H9 (cell line): ENCODE data around the gene IL36B. TPM values are rescaled to one million over a fixed set of nuclear protein-coding genes. Genes with fewer than 3 reads are reported as not detected.

Experiments used
- DNase-seq: peaks from one replicate; pipeline ENCODE4 v3.0.0-alpha.2; 2017
- H2AFZ ChIP-seq: one replicate; pipeline ENCODE4 v1.6.1; 2013; ENCODE audit warnings: mild to moderate bottlenecking, low read length, control low read depth, moderate library complexity
- H2AK5ac ChIP-seq: 2 replicates; pipeline ENCODE4 v1.6.1; 2013; ENCODE audit warnings: low read length, control low read depth, mixed read lengths; ENCODE audit not compliant: insufficient read length
- H2BK120ac ChIP-seq: one replicate; pipeline ENCODE4 v1.6.1; 2013; ENCODE audit warnings: low read depth, mild to moderate bottlenecking, low read length, control low read depth, inconsistent platforms; ENCODE audit not compliant: poor library complexity, severe bottlenecking
- H2BK12ac ChIP-seq: 2 replicates; pipeline ENCODE4 v1.6.1; 2013; ENCODE audit warnings: low read length, control low read depth, mixed read lengths, low read depth; ENCODE audit not compliant: insufficient read length
- H2BK15ac ChIP-seq: 2 replicates; pipeline ENCODE4 v1.6.1; 2013; ENCODE audit warnings: low read depth, low read length, control low read depth
- H2BK20ac ChIP-seq: one replicate; pipeline ENCODE4 v1.6.1; 2013; ENCODE audit warnings: low read depth, mild to moderate bottlenecking, low read length, control low read depth, inconsistent platforms; ENCODE audit not compliant: poor library complexity, severe bottlenecking
- H2BK5ac ChIP-seq: 2 replicates; pipeline ENCODE4 v1.6.1; 2013; ENCODE audit warnings: low read length, control low read depth, mixed read lengths; ENCODE audit not compliant: insufficient read length
- H3K14ac ChIP-seq: 2 replicates; pipeline ENCODE4 v1.6.1; 2013; ENCODE audit warnings: low read length, control low read depth; ENCODE audit not compliant: insufficient read depth
- H3K18ac ChIP-seq: 2 replicates; pipeline ENCODE4 v1.6.1; 2013; ENCODE audit warnings: low read depth, mild to moderate bottlenecking, mixed read lengths, low read length, control low read depth; ENCODE audit not compliant: insufficient read length
- H3K23ac ChIP-seq: 2 replicates; pipeline ENCODE4 v1.6.1; 2013; ENCODE audit warnings: low read length, control low read depth, mixed read lengths, low read depth; ENCODE audit not compliant: insufficient read length
- H3K23me2 ChIP-seq: 2 replicates; pipeline ENCODE4 v1.6.1; 2013; ENCODE audit warnings: low read depth, mild to moderate bottlenecking, mixed read lengths, low read length, control low read depth; ENCODE audit not compliant: insufficient read length, poor library complexity, severe bottlenecking
- H3K27ac ChIP-seq: 2 replicates; pipeline ENCODE4 v1.5.1; 2013; ENCODE audit warnings: low read length, control low read depth, mixed read lengths, low read depth; ENCODE audit not compliant: insufficient read length
- H3K27me3 ChIP-seq: 2 replicates; pipeline ENCODE4 v1.6.1; 2013; ENCODE audit warnings: low read length, control low read depth, inconsistent platforms; ENCODE audit not compliant: insufficient read depth
- H3K4ac ChIP-seq: 2 replicates; pipeline ENCODE4 v1.6.1; 2013; ENCODE audit warnings: low read depth, mild to moderate bottlenecking, control low read depth, inconsistent platforms, low read length, moderate library complexity
- H3K4me1 ChIP-seq: 2 replicates; pipeline ENCODE4 v1.6.1; 2013; ENCODE audit warnings: low read length, control low read depth, inconsistent platforms; ENCODE audit not compliant: insufficient read depth
- H3K4me2 ChIP-seq: 2 replicates; pipeline ENCODE4 v1.6.1; 2013; ENCODE audit warnings: low read length, control low read depth, mixed read lengths; ENCODE audit not compliant: insufficient read length, insufficient read depth
- H3K56ac ChIP-seq: 2 replicates; pipeline ENCODE4 v1.6.1; 2013; ENCODE audit warnings: low read depth, mild to moderate bottlenecking, mixed read lengths, low read length, control low read depth; ENCODE audit not compliant: insufficient read length
- H3K79me1 ChIP-seq: 2 replicates; pipeline ENCODE4 v1.6.1; 2013; ENCODE audit warnings: low read depth, mild to moderate bottlenecking, moderate library complexity, low read length, control low read depth, inconsistent platforms; ENCODE audit not compliant: insufficient read depth, poor library complexity, severe bottlenecking
- H3K79me2 ChIP-seq: 2 replicates; pipeline ENCODE4 v1.6.1; 2013; ENCODE audit warnings: low read length, control low read depth, inconsistent platforms; ENCODE audit not compliant: insufficient read depth
- H3K9ac ChIP-seq: 2 replicates; pipeline ENCODE4 v1.6.1; 2013; ENCODE audit warnings: low read length, control low read depth, mixed read lengths; ENCODE audit not compliant: insufficient read length; ENCODE audit errors: extremely low read depth
- H3K9me3 ChIP-seq: one replicate; pipeline ENCODE4 v1.6.1; 2013; ENCODE audit warnings: low read depth, low read length, inconsistent platforms; ENCODE audit not compliant: control insufficient read depth
- H3T11ph ChIP-seq: one replicate; pipeline ENCODE4 v1.6.1; 2013; ENCODE audit warnings: mild to moderate bottlenecking, low read length, control low read depth, inconsistent platforms
- H4K20me1 ChIP-seq: one replicate; pipeline ENCODE4 v1.6.1; 2013; ENCODE audit not compliant: control insufficient read depth, insufficient read length, insufficient read depth
- H4K5ac ChIP-seq: 2 replicates; pipeline ENCODE4 v1.6.1; 2013; ENCODE audit warnings: low read depth, mild to moderate bottlenecking, mixed read lengths, low read length, control low read depth; ENCODE audit not compliant: insufficient read length
- H4K8ac ChIP-seq: replicated peaks from 2 replicates; pipeline ENCODE4 v1.6.1; 2013; ENCODE audit warnings: low read length, control low read depth, mixed read lengths, low read depth; ENCODE audit not compliant: insufficient read length
- H4K91ac ChIP-seq: 2 replicates; pipeline ENCODE4 v1.6.1; 2013; ENCODE audit warnings: low read depth, mild to moderate bottlenecking, moderate library complexity, mixed read lengths, low read length, control low read depth; ENCODE audit not compliant: insufficient read length
- H3K27ac Mint-ChIP-seq, 3 experiments: 2 replicates in 2 of 3; 3 replicates in 1 of 3; pipeline ENCODE4 v1.8.0; 2020 to 2021; ENCODE audit warnings: mixed read lengths in 3 of 3, mild to moderate bottlenecking in 1 of 3, moderate library complexity in 1 of 3
- H3K27me3 Mint-ChIP-seq: 2 replicates; pipeline ENCODE4 v1.8.0; 2021; ENCODE audit warnings: low read depth, mild to moderate bottlenecking, moderate library complexity, mixed read lengths
- H3K36me3 Mint-ChIP-seq, 3 experiments: 2 replicates in 2 of 3; 3 replicates in 1 of 3; pipeline ENCODE4 v1.8.0; 2020 to 2021; ENCODE audit warnings: low read depth in 3 of 3, mixed read lengths in 3 of 3; ENCODE audit not compliant: insufficient read depth in 1 of 3
- H3K4me1 Mint-ChIP-seq, 2 experiments: 2 replicates each; pipeline ENCODE4 v1.8.0; 2020; ENCODE audit warnings: mixed read lengths in 2 of 2
- H3K4me3 Mint-ChIP-seq, 2 experiments: 2 replicates in 1 of 2; 3 replicates in 1 of 2; pipeline ENCODE4 v1.8.0; 2020 to 2021; ENCODE audit warnings: mild to moderate bottlenecking in 2 of 2, mixed read lengths in 2 of 2, moderate library complexity in 1 of 2
- H3K9me3 Mint-ChIP-seq, 2 experiments: 2 replicates in 1 of 2; 3 replicates in 1 of 2; pipeline ENCODE4 v1.8.0; 2020; ENCODE audit warnings: mild to moderate bottlenecking in 2 of 2, mixed read lengths in 2 of 2, moderate library complexity in 1 of 2
- CTCF ChIP-seq: fragments of 200-600 bp; sonication (generic); conservative IDR thresholded peaks from 3 replicates; pipeline ENCODE4 v1.8.0; 2021; ENCODE audit warnings: antibody characterized with exemption, mild to moderate bottlenecking
- whole genome bisulfite sequencing: extraction: QIAGEN DNeasy Blood & Tissue Kit; methylation state at CpG from one replicate; pipeline ENCODE4 v1.1.7; 2013; ENCODE audit warnings: missing lambda C conversion rate, low lambda C conversion rate, mixed read lengths; ENCODE audit not compliant: insufficient read length; ENCODE audit errors: extremely low coverage; 5-methylcytosine and 5-hydroxymethylcytosine counted together
- total RNA-seq: library from RNA; stranded (reverse); gene quantifications from 2 replicates; pipeline ENCODE4 v1.2.1, GENCODE V29; 2021

Gene IL36B
- total RNA-seq, 1 experiment from 2014 or later, result not detected

- DNase-seq, result no peak
- Histone ChIP-seq H2AFZ (no peak overlapping the region), H3T11ph (no peak overlapping the region), H2AK5ac (no peak overlapping the region), H4K5ac (no peak overlapping the region), H2BK15ac (no peak overlapping the region), H3K9me3 (no peaks in the 10 kb centered on the region), H2BK5ac (no peak overlapping the region), H2BK120ac (no peak overlapping the region), H3K79me1 (no peaks in the 10 kb centered on the region), H3K4me2 (no peak overlapping the region), H3K23ac (no peak overlapping the region), H3K14ac (no peak overlapping the region), H3K27ac (no peak overlapping the region), H3K27me3 (no peaks in the 10 kb centered on the region), H3K9ac (no peak overlapping the region), H3K56ac (no peak overlapping the region), H3K4me1 (no peaks in the 10 kb centered on the region), H4K8ac (no peak overlapping the region), H4K20me1 (no peaks in the 10 kb centered on the region), H2BK12ac (no peak overlapping the region), H3K18ac (no peak overlapping the region), H3K23me2 (no peaks in the 10 kb centered on the region), H2BK20ac (no peak overlapping the region), H3K4ac (no peak overlapping the region), H4K91ac (no peak overlapping the region), H3K79me2 (no peaks in the 10 kb centered on the region)
- WGBS, result no CpG with 5 or more reads among the region's 1 CpG
- Mint-ChIP-seq H3K9me3 (peaks cover 40 to 82% of the 10 kb centered on the region in 2 experiments), H3K27me3 (peaks cover 19% of the 10 kb centered on the region), H3K4me1 (no peaks in the 10 kb centered on the region), H3K4me3 (no peak overlapping the region), H3K27ac (no peak overlapping the region), H3K36me3 (peaks cover 0 to 13% (median 0%) of the 10 kb centered on the region in 3 experiments; a peak in 2 of 7 replicates)
- no peak for TF ChIP-seq CTCF
Observed at GRCh38 chr2:113000436-113000835, 52.2 kb downstream of the IL36B start.
